HCT116 (cell line): ENCODE measurements around the gene CORO2A. TPM values are rescaled to one million over a fixed set of nuclear protein-coding genes. Genes with fewer than 3 reads are reported as not detected.

Experiments used
- ATAC-seq: fragments of 200-7000 bp; cut with Tn5 transposase; 2 replicates; pipeline ENCODE4 v1.9.1; 2020; ENCODE audit warnings: mild to moderate bottlenecking, moderate library complexity
- BruUV-seq: library from RNA; stranded (reverse); fragments of 400-500 nt; replicated peaks from 2 replicates; lab custom pipeline; 2021; lab: Mats Ljungman, UMichigan
- CTCF ChIA-PET: fragments of 300-600 bp; sonication (Branson Sonifier 250); formaldehyde crosslinking; loops from one replicate; lab custom pipeline; 2021; ENCODE audit warnings: antibody characterized with exemption; lab: Charles Lee
- POLR2A ChIA-PET: fragments of 300-600, 350-600 bp; sonication (Branson Sonifier 250); formaldehyde crosslinking; loops from one replicate; lab custom pipeline; 2021; ENCODE audit warnings: antibody characterized with exemption; lab: Charles Lee
- RAD21 ChIA-PET, 2 experiments: fragments of 300-600 bp; sonication (Branson Sonifier 250); formaldehyde crosslinking; loops; one replicate each; lab custom pipeline; 2023; ENCODE audit warnings: low total read pairs in 2 of 2; ENCODE audit not compliant: uncharacterized antibody in 2 of 2, unreplicated experiment in 2 of 2, low non-redundant PET in 1 of 2; lab: Charles Lee
- DNase-seq: peaks from one replicate; pipeline ENCODE4 v3.0.0-alpha.2; 2010; ENCODE audit warnings: low read depth, low spot score
- H2AFZ ChIP-seq: fragments of 200-600 bp; shearing (Covaris generic), sonication (generic); 2 replicates; pipeline ENCODE4 v1.6.1; 2017; ENCODE audit warnings: low read depth, mixed run types, mixed read lengths, antibody characterized with exemption, low read length; ENCODE audit not compliant: poor library complexity, severe bottlenecking
- H3K27ac ChIP-seq: 2 replicates; pipeline ENCODE4 v1.5.1; 2012; ENCODE audit warnings: low read depth, low read length
- H3K27me3 ChIP-seq: fragments of 200-600 bp; sonication (generic); 2 replicates; pipeline ENCODE4 v1.6.1; 2016; ENCODE audit warnings: mixed run types, low read length, mixed read lengths; ENCODE audit not compliant: insufficient read depth
- H3K36me3 ChIP-seq, 2 experiments: fragments of 200-500 bp in 1 of 2; fragments of 200-600 bp in 1 of 2; sonication (Bioruptor generic) in 1 of 2; sonication (generic) in 1 of 2; 2 replicates each; pipeline versions ENCODE4 v1.5.1 to v1.6.1; 2014 to 2016; ENCODE audit warnings: low read length in 2 of 2, inconsistent platforms in 1 of 2, mixed read lengths in 1 of 2, mixed run types in 1 of 2; ENCODE audit not compliant: insufficient read depth in 2 of 2, control insufficient read depth in 1 of 2
- H3K4me1 ChIP-seq, 2 experiments: fragments of 200-600 bp in 1 of 2; sonication (generic) in 1 of 2; 2 replicates each; pipeline versions ENCODE4 v1.5.1 to v1.6.1; 2012 to 2017; ENCODE audit warnings: low read length in 2 of 2, inconsistent platforms in 1 of 2, mild to moderate bottlenecking in 1 of 2, mixed read lengths in 1 of 2, mixed run types in 1 of 2, moderate library complexity in 1 of 2; ENCODE audit not compliant: insufficient read depth in 2 of 2, control insufficient read depth in 1 of 2
- H3K4me2 ChIP-seq: fragments of 200-600 bp; sonication (generic); 2 replicates; pipeline ENCODE4 v1.6.1; 2017; ENCODE audit warnings: mixed run types, low read length, mixed read lengths
- H3K4me3 ChIP-seq, 2 experiments: fragments of 200-600 bp in 1 of 2; sonication (generic) in 1 of 2; replicated peaks in 1 of 2; 2 replicates each; pipeline ENCODE4 v1.5.1; 2011 to 2016; ENCODE audit warnings: low read length in 2 of 2, control low read depth in 1 of 2, low read depth in 1 of 2, mild to moderate bottlenecking in 1 of 2, mixed read lengths in 1 of 2, mixed run types in 1 of 2
- H3K79me2 ChIP-seq: fragments of 200-600 bp; sonication (generic); 2 replicates; pipeline ENCODE4 v1.6.1; 2017; ENCODE audit warnings: mild to moderate bottlenecking, mixed run types, low read length, moderate library complexity, mixed read lengths; ENCODE audit not compliant: insufficient read depth
- H3K9ac ChIP-seq: fragments of 200-600 bp; sonication (generic); 2 replicates; pipeline ENCODE4 v1.6.1; 2016; ENCODE audit warnings: low read length, mixed read lengths
- H3K9me2 ChIP-seq: fragments of 200-600 bp; sonication (generic), shearing (Covaris generic); 2 replicates; pipeline ENCODE4 v1.6.1; 2017; ENCODE audit warnings: mixed run types, mild to moderate bottlenecking, moderate library complexity; ENCODE audit not compliant: insufficient read depth
- H3K9me3 ChIP-seq, 2 experiments: fragments of 200-500 bp in 1 of 2; fragments of 200-600 bp in 1 of 2; sonication (Bioruptor generic) in 1 of 2; sonication (generic) in 1 of 2; 2 replicates each; pipeline ENCODE4 v1.6.1; 2014 to 2017; ENCODE audit warnings: low read length in 2 of 2, mixed read lengths in 2 of 2, inconsistent platforms in 1 of 2, low read depth in 1 of 2, mild to moderate bottlenecking in 1 of 2, mixed run types in 1 of 2, moderate library complexity in 1 of 2; ENCODE audit not compliant: control insufficient read depth in 1 of 2, insufficient read depth in 1 of 2
- H4K20me1 ChIP-seq: fragments of 200-600 bp; sonication (generic), shearing (Covaris generic); 2 replicates; pipeline ENCODE4 v1.6.1; 2017; ENCODE audit warnings: mixed run types, mild to moderate bottlenecking, moderate library complexity; ENCODE audit not compliant: insufficient read depth
- CBX3 ChIP-seq: IDR thresholded peaks from 2 replicates; pipeline ENCODE4 v1.6.1; 2012; ENCODE audit warnings: low read depth
- EGR1 ChIP-seq: IDR thresholded peaks from 2 replicates; pipeline ENCODE4 v1.6.1; 2012; ENCODE audit warnings: low read depth
- ELF1 ChIP-seq: IDR thresholded peaks from 2 replicates; pipeline ENCODE4 v1.6.1; 2012; ENCODE audit warnings: low read depth, borderline replicate concordance
- FOSL1 ChIP-seq: IDR thresholded peaks from 2 replicates; pipeline ENCODE4 v1.6.1; 2012; ENCODE audit warnings: low read depth
- POLR2A ChIP-seq: IDR thresholded peaks from 2 replicates; pipeline ENCODE4 v1.7.0; 2011; ENCODE audit warnings: borderline replicate concordance; ENCODE audit not compliant: insufficient read depth, insufficient read length; ENCODE audit errors: extremely low read depth
- SP1 ChIP-seq: IDR thresholded peaks from 2 replicates; pipeline ENCODE4 v1.6.1; 2012; ENCODE audit warnings: low read depth
- SRF ChIP-seq: IDR thresholded peaks from 2 replicates; pipeline ENCODE4 v1.6.1; 2012; ENCODE audit warnings: low read depth
- TCF7L2 ChIP-seq: IDR thresholded peaks from 2 replicates; pipeline ENCODE4 v1.7.0; 2011; ENCODE audit warnings: borderline replicate concordance, inconsistent platforms; ENCODE audit not compliant: insufficient read depth, insufficient read length; ENCODE audit errors: extremely low read depth
- intact Hi-C: fragments of 100-400 bp; cut with micrococcal nuclease; formaldehyde crosslinking; loops from 2 replicates; pipeline ENCODE4 v1.10.0; 2022
- total RNA-seq: library from RNA; stranded (reverse); gene quantifications from one replicate; pipeline ENCODE4 v1.2.1, GENCODE V29; 2021; ENCODE audit not compliant: unreplicated experiment
- TF ChIP-seq, protein P1 (sequence below), 3 experiments: fragments of 200-600 bp in 1 of 3; sonication (generic) in 1 of 3; IDR thresholded peaks in 2 of 3; conservative IDR thresholded peaks in 1 of 3; 2 replicates each; pipeline ENCODE4 v1.5.1; 2012 to 2017; ENCODE audit warnings: low read depth in 2 of 3, low read length in 2 of 3, antibody characterized with exemption in 1 of 3, borderline replicate concordance in 1 of 3, control low read depth in 1 of 3, mild to moderate bottlenecking in 1 of 3, mixed read lengths in 1 of 3, mixed run types in 1 of 3, moderate library complexity in 1 of 3; ENCODE audit not compliant: insufficient read depth in 1 of 3
- TF ChIP-seq, protein P2 (sequence below): IDR thresholded peaks from 2 replicates; pipeline ENCODE4 v1.6.1; 2012
- TF ChIP-seq, protein P3 (sequence below): IDR thresholded peaks from 2 replicates; pipeline ENCODE4 v1.6.1; 2011; ENCODE audit warnings: mild to moderate bottlenecking, low read length, moderate library complexity; ENCODE audit not compliant: insufficient replicate concordance; ENCODE audit errors: extremely low read depth

CORO2A gene
- total RNA-seq, 1 experiment from 2014 or later, result 5.7 TPM

- no peaks in the 10 kb centered on the region for H3K36me3 ChIP-seq
- H3K4me3 ChIP-seq, result no peak overlapping the region
- intact Hi-C loops, result no loop called here
- H2AFZ ChIP-seq, result no peak overlapping the region
- CTCF ChIA-PET, result no interaction called here
- DNase-seq, result no peak
- H3K27ac ChIP-seq, result no peak overlapping the region
- no peak overlapping the region for H3K9ac ChIP-seq
- no peaks in the 10 kb centered on the region for H3K27me3 ChIP-seq
- no peak for ATAC-seq
- BruUV-seq, result no TSS peak
- RAD21 ChIA-PET, result no interaction called here
- no peaks in the 10 kb centered on the region; a peak in 1 of 4 replicates for H3K4me1 ChIP-seq
- TF ChIP-seq, protein P1, sequence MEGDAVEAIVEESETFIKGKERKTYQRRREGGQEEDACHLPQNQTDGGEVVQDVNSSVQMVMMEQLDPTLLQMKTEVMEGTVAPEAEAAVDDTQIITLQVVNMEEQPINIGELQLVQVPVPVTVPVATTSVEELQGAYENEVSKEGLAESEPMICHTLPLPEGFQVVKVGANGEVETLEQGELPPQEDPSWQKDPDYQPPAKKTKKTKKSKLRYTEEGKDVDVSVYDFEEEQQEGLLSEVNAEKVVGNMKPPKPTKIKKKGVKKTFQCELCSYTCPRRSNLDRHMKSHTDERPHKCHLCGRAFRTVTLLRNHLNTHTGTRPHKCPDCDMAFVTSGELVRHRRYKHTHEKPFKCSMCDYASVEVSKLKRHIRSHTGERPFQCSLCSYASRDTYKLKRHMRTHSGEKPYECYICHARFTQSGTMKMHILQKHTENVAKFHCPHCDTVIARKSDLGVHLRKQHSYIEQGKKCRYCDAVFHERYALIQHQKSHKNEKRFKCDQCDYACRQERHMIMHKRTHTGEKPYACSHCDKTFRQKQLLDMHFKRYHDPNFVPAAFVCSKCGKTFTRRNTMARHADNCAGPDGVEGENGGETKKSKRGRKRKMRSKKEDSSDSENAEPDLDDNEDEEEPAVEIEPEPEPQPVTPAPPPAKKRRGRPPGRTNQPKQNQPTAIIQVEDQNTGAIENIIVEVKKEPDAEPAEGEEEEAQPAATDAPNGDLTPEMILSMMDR (IDR thresholded peaks at IDR 0.05 in 2 of 3, conservative IDR thresholded peaks at IDR 0.05 in 1 of 3; ENCODE audit: borderline replicate concordance in 1 of 3, insufficient read depth in 1 of 3, low read depth in 2 of 3, low read length in 2 of 3), result no peak
- TF ChIP-seq, protein P2, sequence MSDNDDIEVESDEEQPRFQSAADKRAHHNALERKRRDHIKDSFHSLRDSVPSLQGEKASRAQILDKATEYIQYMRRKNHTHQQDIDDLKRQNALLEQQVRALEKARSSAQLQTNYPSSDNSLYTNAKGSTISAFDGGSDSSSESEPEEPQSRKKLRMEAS, result no peak
- TF ChIP-seq EGR1, result no peak
- no peak for TF ChIP-seq ELF1
- no peak for TF ChIP-seq CBX3
- TF ChIP-seq TCF7L2, result no peak
- TF ChIP-seq, protein P3, sequence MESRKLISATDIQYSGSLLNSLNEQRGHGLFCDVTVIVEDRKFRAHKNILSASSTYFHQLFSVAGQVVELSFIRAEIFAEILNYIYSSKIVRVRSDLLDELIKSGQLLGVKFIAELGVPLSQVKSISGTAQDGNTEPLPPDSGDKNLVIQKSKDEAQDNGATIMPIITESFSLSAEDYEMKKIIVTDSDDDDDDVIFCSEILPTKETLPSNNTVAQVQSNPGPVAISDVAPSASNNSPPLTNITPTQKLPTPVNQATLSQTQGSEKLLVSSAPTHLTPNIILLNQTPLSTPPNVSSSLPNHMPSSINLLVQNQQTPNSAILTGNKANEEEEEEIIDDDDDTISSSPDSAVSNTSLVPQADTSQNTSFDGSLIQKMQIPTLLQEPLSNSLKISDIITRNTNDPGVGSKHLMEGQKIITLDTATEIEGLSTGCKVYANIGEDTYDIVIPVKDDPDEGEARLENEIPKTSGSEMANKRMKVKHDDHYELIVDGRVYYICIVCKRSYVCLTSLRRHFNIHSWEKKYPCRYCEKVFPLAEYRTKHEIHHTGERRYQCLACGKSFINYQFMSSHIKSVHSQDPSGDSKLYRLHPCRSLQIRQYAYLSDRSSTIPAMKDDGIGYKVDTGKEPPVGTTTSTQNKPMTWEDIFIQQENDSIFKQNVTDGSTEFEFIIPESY, result no peak
- TF ChIP-seq SP1, result no peak
- TF ChIP-seq FOSL1, result no peak
- TF ChIP-seq SRF, result no peak
- TF ChIP-seq POLR2A, result no peak
- no peaks in the 10 kb centered on the region for H4K20me1 ChIP-seq
- no peaks in the 10 kb centered on the region for H3K9me2 ChIP-seq
- POLR2A ChIA-PET, result no interaction called here
- H3K79me2 ChIP-seq, result no peaks in the 10 kb centered on the region
- no peaks in the 10 kb centered on the region for H3K9me3 ChIP-seq
- H3K4me2 ChIP-seq, result no peak overlapping the region
These were observed 33.1 kb downstream of the CORO2A start for GRCh38 chr9:98159301-98159700.
